ENCODE data around the gene CYP2W1.
A peak's percentile ranks its signal among the peaks of the same experiment; 100 is the strongest.

The CYP2W1 gene

DNA sequence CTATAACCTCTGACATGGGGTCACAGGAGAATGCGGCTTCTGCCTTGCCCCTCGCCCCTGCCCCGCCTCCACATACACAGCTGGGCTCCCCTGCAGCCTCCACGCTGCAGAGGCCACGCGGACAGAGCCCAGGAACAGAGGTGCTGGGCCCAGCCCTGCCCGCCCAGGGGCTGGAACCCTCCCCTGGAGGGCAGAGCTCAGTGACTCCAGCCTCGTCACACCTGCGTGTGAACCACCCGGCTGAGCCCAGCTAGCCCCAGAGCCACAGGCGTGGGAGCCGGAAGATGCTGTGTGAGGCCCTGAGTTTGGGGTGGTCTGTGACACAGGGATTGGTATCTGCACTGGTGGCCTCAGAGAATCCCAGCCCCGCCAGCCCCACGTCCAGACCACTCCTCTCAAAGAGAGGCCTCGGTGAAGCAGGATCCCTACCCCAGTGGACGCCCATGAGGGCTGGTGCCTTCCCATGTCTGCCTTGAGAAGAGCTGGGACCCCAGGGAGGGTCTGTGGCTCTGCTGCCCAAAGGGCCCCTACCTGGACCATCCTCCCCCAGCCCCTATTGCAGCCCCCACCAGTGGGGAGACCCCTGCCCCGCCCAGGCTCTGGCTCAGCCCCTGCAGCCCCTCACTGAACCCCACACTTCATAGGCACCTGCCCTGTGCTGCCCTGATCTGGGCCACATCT lies 20.4 kb upstream of the CYP2W1 start:
- Histone ChIP-seq H3K4me1 (ENCODE audit: control extremely low read depth in 1 of 4, control insufficient read depth in 4 of 4, insufficient read depth in 4 of 4, low read length in 3 of 4) (peaks cover 6 to 44% (median 35%) of the 10 kb centered on the region in 4 experiments), H3K27me3 (replicated peaks in 2 of 5; ENCODE audit: control insufficient read depth in 4 of 5, insufficient read depth in 5 of 5, low read length in 4 of 5) (no peaks in the 10 kb centered on the region), H3K36me3 (ENCODE audit: control insufficient read depth in 4 of 4, insufficient read depth in 4 of 4, low read length in 3 of 4) (peaks cover 0 to 14% (median 5%) of the 10 kb centered on the region in 4 experiments), H3K9me3 (ENCODE audit: control extremely low read depth in 1 of 5, control insufficient read depth in 4 of 5, insufficient read depth in 2 of 5, low read depth in 1 of 5, low read length in 4 of 5) (no peaks in the 10 kb centered on the region), H3K4me3 (ENCODE audit: control insufficient read depth in 1 of 7, extremely low read depth in 1 of 7, insufficient read depth in 4 of 7, low read depth in 2 of 7, low read length in 6 of 7) (no peak overlapping the region), H3K27ac (ENCODE audit: insufficient read depth in 1 of 2, low read depth in 1 of 2, low read length in 2 of 2, poor library complexity in 1 of 2, severe bottlenecking in 2 of 2) (no peak overlapping the region)
- POLR2A ChIA-PET: no interaction called here
- WGBS (ENCODE audit: insufficient coverage): 96% methylated on average over 15 of the region's 17 CpGs
- DNase-seq: no peak
- CTCF ChIA-PET: interaction anchor here (1.3 kb wide), 1 partner anchor 11 kb away, joined by 3 read pairs; no protein-coding TSS in a partner anchor

DNA sequence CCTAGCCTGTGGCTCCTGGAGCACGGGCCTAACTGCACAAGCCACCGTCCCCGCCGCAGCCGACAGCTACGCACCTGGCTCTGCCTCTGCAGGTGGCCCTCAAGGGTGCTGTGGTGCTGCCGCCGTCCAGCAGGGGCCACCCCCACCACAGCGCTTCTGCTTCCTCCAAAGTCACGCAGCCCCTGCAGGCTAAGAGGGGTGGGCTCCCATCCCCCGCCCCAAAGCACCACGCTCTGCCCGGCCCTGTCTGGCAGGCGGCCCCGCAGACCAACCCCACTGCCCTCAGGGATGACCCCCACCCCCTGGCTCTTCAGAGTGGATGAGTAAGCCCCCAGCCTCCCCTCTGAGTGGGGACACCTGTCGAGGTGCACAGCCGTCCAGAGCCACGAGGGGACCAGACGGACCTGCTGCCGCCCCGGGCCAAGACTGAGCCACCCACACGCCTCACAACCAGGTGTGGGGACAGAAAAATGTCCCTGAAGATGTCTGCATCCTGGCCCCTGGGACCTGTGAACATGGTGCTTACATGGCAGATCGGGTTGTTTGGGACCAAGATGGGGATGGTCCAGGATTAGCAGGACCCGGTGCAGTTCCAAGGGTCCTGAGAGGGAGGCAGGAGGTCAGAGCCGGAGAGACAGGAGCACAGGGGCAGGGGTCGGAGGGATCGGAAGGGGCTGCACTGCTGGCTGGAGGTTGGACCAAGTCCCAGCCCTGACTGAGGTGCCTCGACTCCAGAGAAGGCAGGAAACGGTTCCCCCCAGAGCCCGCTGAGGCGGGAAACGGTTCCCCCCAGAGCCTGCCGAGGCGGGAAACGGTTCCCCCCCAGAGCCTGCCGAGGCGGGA lies 19.5 kb upstream of the CYP2W1 start:
- Histone ChIP-seq H3K4me3 (ENCODE audit: control insufficient read depth in 1 of 7, extremely low read depth in 1 of 7, insufficient read depth in 4 of 7, low read depth in 2 of 7, low read length in 6 of 7) (peak overlapping the region in 1 of 7 experiments; percentile 40), H3K36me3 (ENCODE audit: control insufficient read depth in 4 of 4, insufficient read depth in 4 of 4, low read length in 3 of 4) (peaks cover 0 to 23% (median 12%) of the 10 kb centered on the region in 4 experiments), H3K27me3 (replicated peaks in 2 of 5; ENCODE audit: control insufficient read depth in 4 of 5, insufficient read depth in 5 of 5, low read length in 4 of 5) (no peaks in the 10 kb centered on the region), H3K4me1 (ENCODE audit: control extremely low read depth in 1 of 4, control insufficient read depth in 4 of 4, insufficient read depth in 4 of 4, low read length in 3 of 4) (peaks cover 6 to 36% (median 35%) of the 10 kb centered on the region in 4 experiments), H3K27ac (ENCODE audit: insufficient read depth in 1 of 2, low read depth in 1 of 2, low read length in 2 of 2, poor library complexity in 1 of 2, severe bottlenecking in 2 of 2) (no peak overlapping the region), H3K9me3 (ENCODE audit: control extremely low read depth in 1 of 5, control insufficient read depth in 4 of 5, insufficient read depth in 2 of 5, low read depth in 1 of 5, low read length in 4 of 5) (no peaks in the 10 kb centered on the region)
- 36% methylated on average over 31 of the region's 37 CpGs for whole genome bisulfite sequencing (ENCODE audit: insufficient coverage)
- DNase-seq: peak in 2 of 3 donors; percentile 48 to 63
- POLR2A ChIA-PET: no interaction called here
- CTCF ChIA-PET: interaction anchor here (1.3 kb wide), 1 partner anchor 10 kb away, joined by 3 read pairs; no protein-coding TSS in a partner anchor

DNA sequence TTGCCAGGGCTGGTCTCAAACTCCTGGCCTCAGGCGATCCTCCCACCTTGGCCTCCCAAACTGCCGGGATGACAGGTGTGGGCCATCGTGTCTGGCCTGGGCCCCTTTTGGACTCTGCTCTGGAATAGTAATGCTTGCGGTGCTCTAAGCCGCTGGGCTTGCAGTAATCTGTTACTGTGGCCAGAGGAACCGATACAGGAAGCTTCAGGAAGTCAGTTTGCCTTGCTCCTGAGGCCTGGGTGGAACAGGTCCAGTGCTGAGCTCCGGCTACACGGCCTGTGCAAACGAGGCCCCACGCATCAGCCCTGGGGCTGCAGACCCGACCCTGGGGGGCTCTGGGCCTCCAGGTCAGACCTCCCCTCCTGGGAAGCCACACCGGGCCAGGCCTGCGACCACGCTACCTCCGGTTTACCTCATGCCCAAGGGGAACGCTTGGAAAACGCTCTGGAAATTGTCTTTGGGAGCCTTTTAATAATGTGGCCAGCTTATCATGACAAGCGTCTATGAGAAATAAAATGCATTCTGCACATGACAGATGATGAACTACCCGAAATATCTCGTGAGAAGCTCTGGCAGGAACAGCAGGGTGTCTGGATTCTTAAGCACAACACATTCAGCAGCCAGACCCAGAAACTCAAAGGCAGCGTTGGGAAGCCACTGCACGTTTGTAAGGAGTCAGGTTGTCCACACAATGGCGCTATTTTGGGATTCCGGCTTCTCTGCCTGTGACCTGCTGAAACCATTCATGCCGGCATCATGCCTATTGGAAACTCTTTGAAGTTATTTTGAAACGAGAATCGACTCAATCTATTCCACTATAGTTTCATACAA lies 18.4 kb upstream of the CYP2W1 start:
- Histone ChIP-seq H3K9me3 (ENCODE audit: control extremely low read depth in 1 of 5, control insufficient read depth in 4 of 5, insufficient read depth in 2 of 5, low read depth in 1 of 5, low read length in 4 of 5) (no peaks in the 10 kb centered on the region), H3K4me3 (ENCODE audit: control insufficient read depth in 1 of 7, extremely low read depth in 1 of 7, insufficient read depth in 4 of 7, low read depth in 2 of 7, low read length in 6 of 7) (peak overlapping the region in 1 of 7 experiments; percentile 48), H3K27ac (ENCODE audit: insufficient read depth in 1 of 2, low read depth in 1 of 2, low read length in 2 of 2, poor library complexity in 1 of 2, severe bottlenecking in 2 of 2) (no peak overlapping the region), H3K27me3 (replicated peaks in 2 of 5; ENCODE audit: control insufficient read depth in 4 of 5, insufficient read depth in 5 of 5, low read length in 4 of 5) (no peaks in the 10 kb centered on the region), H3K4me1 (ENCODE audit: control extremely low read depth in 1 of 4, control insufficient read depth in 4 of 4, insufficient read depth in 4 of 4, low read length in 3 of 4) (peaks cover 6 to 36% (median 35%) of the 10 kb centered on the region in 4 experiments), H3K36me3 (ENCODE audit: control insufficient read depth in 4 of 4, insufficient read depth in 4 of 4, low read length in 3 of 4) (peaks cover 0 to 35% (median 20%) of the 10 kb centered on the region in 4 experiments)
- peak in 2 of 3 donors; percentile 56 to 60 for DNase-seq
- 44% methylated on average over 26 of the region's 27 CpGs for WGBS (ENCODE audit: insufficient coverage)
- ChIA-PET CTCF (interaction anchor here (1.0 to 4.2 kb wide), 3 partner anchors 9 to 56 kb away, joined by 3 to 23 read pairs (median 3); no protein-coding TSS in a partner anchor), POLR2A (interaction anchor here (2.9 kb wide), 1 partner anchor 10 kb away, joined by 8 read pairs; the partner anchor contains the start of gene COX19)

DNA sequence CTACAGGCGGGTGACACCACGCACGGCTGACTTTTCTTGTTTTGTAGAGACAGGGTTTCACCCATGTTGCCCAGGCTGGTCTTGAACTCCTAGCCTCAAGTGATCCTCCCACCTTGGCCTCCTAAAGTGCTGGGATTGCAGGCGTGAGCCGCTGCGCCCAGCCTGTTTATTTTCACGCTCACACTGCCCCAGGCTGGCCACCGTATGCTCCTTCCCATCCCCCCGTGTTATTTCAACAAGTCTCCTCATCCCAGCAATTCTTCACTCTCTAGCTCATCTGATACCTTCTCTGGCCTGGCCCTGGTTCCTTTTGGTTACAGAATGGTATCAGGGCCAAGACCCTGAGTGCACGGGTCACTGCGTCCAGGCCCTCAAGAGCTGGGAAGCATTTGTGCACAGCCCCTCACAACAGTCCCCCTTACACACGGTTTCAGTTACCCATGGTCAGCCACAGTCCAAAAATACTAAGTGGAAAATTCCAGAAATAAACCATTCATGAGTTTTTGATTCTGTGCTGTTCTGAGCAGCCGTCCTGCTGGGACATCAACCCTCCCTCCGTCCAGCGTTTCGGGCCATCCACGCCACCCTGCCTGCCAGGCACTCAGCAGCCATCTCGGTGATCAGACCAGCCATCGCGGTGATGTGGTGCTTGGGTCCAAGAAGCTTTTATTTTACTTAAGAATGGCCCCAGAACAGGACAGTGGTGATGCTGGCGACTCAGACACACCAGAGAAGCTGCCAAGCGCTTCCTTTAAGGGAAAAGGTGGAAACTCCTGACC lies 16.5 kb upstream of the CYP2W1 start:
- Histone ChIP-seq H3K4me3 (ENCODE audit: control insufficient read depth in 1 of 7, extremely low read depth in 1 of 7, insufficient read depth in 4 of 7, low read depth in 2 of 7, low read length in 6 of 7) (no peak overlapping the region), H3K27ac (ENCODE audit: insufficient read depth in 1 of 2, low read depth in 1 of 2, low read length in 2 of 2, poor library complexity in 1 of 2, severe bottlenecking in 2 of 2) (no peak overlapping the region), H3K27me3 (replicated peaks in 2 of 5; ENCODE audit: control insufficient read depth in 4 of 5, insufficient read depth in 5 of 5, low read length in 4 of 5) (no peaks in the 10 kb centered on the region), H3K9me3 (ENCODE audit: control extremely low read depth in 1 of 5, control insufficient read depth in 4 of 5, insufficient read depth in 2 of 5, low read depth in 1 of 5, low read length in 4 of 5) (no peaks in the 10 kb centered on the region), H3K36me3 (ENCODE audit: control insufficient read depth in 4 of 4, insufficient read depth in 4 of 4, low read length in 3 of 4) (peaks cover 2 to 49% (median 29%) of the 10 kb centered on the region in 4 experiments), H3K4me1 (ENCODE audit: control extremely low read depth in 1 of 4, control insufficient read depth in 4 of 4, insufficient read depth in 4 of 4, low read length in 3 of 4) (peaks cover 6 to 36% (median 35%) of the 10 kb centered on the region in 4 experiments)
- WGBS (ENCODE audit: insufficient coverage): 76% methylated on average over 20 of the region's 22 CpGs
- DNase-seq: peak in 1 of 3 donors; percentile 21
- ChIA-PET CTCF (interaction anchor here (1.4 to 4.2 kb wide), 2 partner anchors 12 to 58 kb away, joined by 3 to 23 read pairs; partner anchors contain the start of gene ADAP1), POLR2A (interaction anchor here (1.2 to 2.9 kb wide), 2 partner anchors 9 to 12 kb away, joined by 5 to 8 read pairs; partner anchors contain the start of gene COX19)

GRCh38 chr7:967361-968082 lies 15.5 kb upstream of the CYP2W1 start:
- CTCF ChIA-PET: interaction anchor here (1.1 to 4.2 kb wide), 3 partner anchors 13 to 59 kb away, joined by 3 to 23 read pairs (median 4); partner anchors contain the start of gene ADAP1
- Histone ChIP-seq H3K9me3 (ENCODE audit: control extremely low read depth in 1 of 5, control insufficient read depth in 4 of 5, insufficient read depth in 2 of 5, low read depth in 1 of 5, low read length in 4 of 5) (no peaks in the 10 kb centered on the region), H3K4me1 (ENCODE audit: control extremely low read depth in 1 of 4, control insufficient read depth in 4 of 4, insufficient read depth in 4 of 4, low read length in 3 of 4) (peaks cover 6 to 36% (median 35%) of the 10 kb centered on the region in 4 experiments), H3K27me3 (replicated peaks in 2 of 5; ENCODE audit: control insufficient read depth in 4 of 5, insufficient read depth in 5 of 5, low read length in 4 of 5) (no peaks in the 10 kb centered on the region), H3K4me3 (ENCODE audit: control insufficient read depth in 1 of 7, extremely low read depth in 1 of 7, insufficient read depth in 4 of 7, low read depth in 2 of 7, low read length in 6 of 7) (no peak overlapping the region), H3K36me3 (ENCODE audit: control insufficient read depth in 4 of 4, insufficient read depth in 4 of 4, low read length in 3 of 4) (peaks cover 2 to 57% (median 37%) of the 10 kb centered on the region in 4 experiments), H3K27ac (ENCODE audit: insufficient read depth in 1 of 2, low read depth in 1 of 2, low read length in 2 of 2, poor library complexity in 1 of 2, severe bottlenecking in 2 of 2) (no peak overlapping the region)
- POLR2A ChIA-PET: interaction anchor here (1.2 kb wide), 1 partner anchor 11 kb away, joined by 5 read pairs; no protein-coding TSS in a partner anchor
- 97% methylated on average over 34 of the region's 39 CpGs for WGBS (ENCODE audit: insufficient coverage)
- DNase-seq: no peak
